Sigmoid colon (tissue), 7 donors: ENCODE results near the gene CNTNAP4. TPM values are rescaled to one million over a fixed set of nuclear protein-coding genes. Genes with fewer than 3 reads are reported as not detected.

Experiments used
- DNase-seq: peaks from one replicate; pipeline ENCODE4 v3.0.0-alpha.2; 2019
- H3K27ac ChIP-seq, 4 donors: fragments of 200-600 bp; sonication (generic); one replicate each; pipeline ENCODE4 v1.5.1; 2016 to 2019; ENCODE audit warnings: mild to moderate bottlenecking in 1 of 4
- H3K27me3 ChIP-seq, 3 donors: fragments of 200-600 bp; sonication (generic); one replicate each; pipeline ENCODE4 v1.5.1; 2019; ENCODE audit warnings: mild to moderate bottlenecking in 1 of 3
- H3K36me3 ChIP-seq, 4 donors: fragments of 200-600 bp; sonication (generic); one replicate each; pipeline ENCODE4 v1.5.1; 2016 to 2019
- H3K4me1 ChIP-seq, 4 donors: fragments of 200-600 bp; sonication (generic); one replicate each; pipeline ENCODE4 v1.5.1; 2017 to 2019
- H3K4me3 ChIP-seq, 4 donors: fragments of 200-600 bp; sonication (generic); one replicate each; pipeline ENCODE4 v1.5.1; 2017 to 2019; ENCODE audit warnings: mild to moderate bottlenecking in 2 of 4, moderate library complexity in 1 of 4
- H3K9me3 ChIP-seq, 4 donors: fragments of 200-600 bp in 3 of 4; sonication (generic) in 3 of 4; one replicate each; pipeline versions ENCODE4 v1.5.1 to v1.6.1; 2013 to 2019
- CTCF ChIP-seq, 4 experiments: fragments of 450-650 bp in 3 of 4; fragments of 200-600 bp in 1 of 4; IDR thresholded peaks; one replicate each; pipeline ENCODE4 v1.5.1; 2016 to 2019; ENCODE audit warnings: antibody characterized with exemption in 4 of 4, mild to moderate bottlenecking in 3 of 4, moderate library complexity in 2 of 4
- EP300 ChIP-seq, 4 donors: sonication (generic); formaldehyde crosslinking; IDR thresholded peaks; one replicate each; pipeline ENCODE4 v1.6.1; 2017; ENCODE audit warnings: antibody characterized with exemption in 4 of 4
- POLR2A ChIP-seq, 2 donors: fragments of 450-650 bp; IDR thresholded peaks; one replicate each; pipeline ENCODE4 v1.6.1; 2016; ENCODE audit warnings: antibody characterized with exemption in 2 of 2, mild to moderate bottlenecking in 2 of 2, moderate library complexity in 2 of 2
- POLR2AphosphoS5 ChIP-seq, 4 donors: sonication (generic); formaldehyde crosslinking; IDR thresholded peaks; one replicate each; pipeline ENCODE4 v1.6.1; 2017; ENCODE audit warnings: antibody characterized with exemption in 4 of 4
- WGBS, 2 donors: extraction: QIAGEN DNeasy Blood & Tissue Kit; methylation state at CpG; one replicate each; pipeline ENCODE4 v1.1.7; 2013; 5-methylcytosine and 5-hydroxymethylcytosine counted together
- intact Hi-C: fragments of 100-400 bp; cut with DNase I; formaldehyde crosslinking; loops from one replicate; pipeline ENCODE4 v1.15.1; 2023
- polyA plus RNA-seq, 3 donors: library from polyadenylated mRNA; stranded (reverse); fragments of 200-250 nt; gene quantifications; one replicate each; pipeline ENCODE4 v1.2.3, GENCODE V29; 2013
- small RNA-seq, 3 donors: library from RNA; depleted of rRNA; stranded (forward); fragments of <200 nt; gene quantifications; one replicate each; pipeline ENCODE3, GENCODE V24; 2016
- total RNA-seq, 4 donors: library from RNA; depleted of rRNA; stranded (reverse); fragments of >200 nt; gene quantifications; one replicate each; pipeline ENCODE4 v1.1.0, GENCODE V29; 2016
- donor health status: healthy with polysubstance abuse.
- donor health status: Bipolar disorder and iron deficiency.
- donor health status: healthy.

Gene CNTNAP4
- total and polyA plus RNA-seq, 7 donors, result under 0.01 to 1.4 (median 0.22) TPM; not detected in 1

DNA sequence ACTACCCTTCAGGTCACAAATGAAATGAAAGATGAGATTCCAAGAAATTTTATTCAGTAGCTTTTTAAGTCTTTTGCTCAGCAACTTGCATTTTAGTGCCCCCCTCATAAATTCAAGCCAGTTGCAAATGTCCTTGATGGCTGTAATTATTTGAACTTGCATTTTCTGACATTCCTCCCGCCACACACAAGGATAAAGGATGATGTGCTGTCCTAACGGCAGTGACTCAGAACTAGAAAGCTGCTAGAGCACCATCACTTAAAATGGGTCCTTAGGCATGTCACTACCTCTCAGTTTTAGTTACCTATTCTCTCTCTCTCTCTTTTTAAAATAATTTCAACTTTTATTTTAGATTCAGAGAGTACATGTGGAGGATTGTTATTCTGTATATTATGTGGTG lies 306.7 kb downstream of the CNTNAP4 start:
- Histone ChIP-seq H3K27me3 (no peaks in the 10 kb centered on the region), H3K9me3 (no peaks in the 10 kb centered on the region), H3K27ac (no peak overlapping the region), H3K4me3 (no peak overlapping the region), H3K36me3 (no peaks in the 10 kb centered on the region), H3K4me1 (no peaks in the 10 kb centered on the region)
- 80 to 83% methylated on average over 2 of the region's 2 CpGs for WGBS, 2 donors
- DNase-seq, result no peak
- TF ChIP-seq POLR2A (IDR thresholded peaks at IDR 0.05) (no peak), CTCF (IDR thresholded peaks at IDR 0.05) (no peak), EP300 (IDR thresholded peaks at IDR 0.05) (no peak), POLR2AphosphoS5 (IDR thresholded peaks at IDR 0.05) (no peak)
- intact Hi-C loops, result no loop called here

GRCh38 chr16:76598498-76598897 lies 321.3 kb downstream of the CNTNAP4 start:
- no peaks in the 10 kb centered on the region for H3K4me1 ChIP-seq
- intact Hi-C loops, result no loop called here
- H3K27me3 ChIP-seq, result no peaks in the 10 kb centered on the region
- no peaks in the 10 kb centered on the region for H3K36me3 ChIP-seq
- no peak for DNase-seq
- no peaks in the 10 kb centered on the region for H3K9me3 ChIP-seq
- TF ChIP-seq EP300 (IDR thresholded peaks at IDR 0.05) (no peak), POLR2A (IDR thresholded peaks at IDR 0.05) (no peak), POLR2AphosphoS5 (IDR thresholded peaks at IDR 0.05) (no peak), CTCF (IDR thresholded peaks at IDR 0.05) (no peak)
- WGBS, 2 donors, result 69 to 87% methylated on average over 7 of the region's 7 CpGs
- no peak overlapping the region for H3K4me3 ChIP-seq
- no peak overlapping the region for H3K27ac ChIP-seq

DNA sequence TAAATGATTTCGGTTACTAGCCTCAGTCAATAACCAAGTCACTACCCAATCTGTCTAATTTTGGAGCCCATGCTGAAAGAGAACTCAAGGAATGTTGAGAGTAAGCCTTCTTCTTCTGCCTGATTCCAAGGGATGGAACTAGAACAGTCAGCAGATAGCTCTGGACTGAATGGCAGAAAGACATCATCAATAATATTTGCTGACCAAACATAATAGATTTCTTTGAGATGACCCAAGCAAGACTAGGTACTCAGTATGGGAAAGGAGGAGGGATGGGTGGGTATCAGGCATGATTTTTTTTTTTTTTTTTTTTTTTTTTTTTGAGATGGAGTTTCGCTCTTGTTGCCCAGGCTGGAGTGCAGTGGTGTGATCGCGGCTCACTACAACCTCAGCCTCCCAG lies 330.1 kb downstream of the CNTNAP4 start:
- H3K4me3 ChIP-seq, result no peak overlapping the region
- DNase-seq, result no peak
- intact Hi-C loops, result no loop called here
- H3K36me3 ChIP-seq, result no peaks in the 10 kb centered on the region
- 95 to 97% methylated on average over 4 of the region's 4 CpGs for WGBS, 2 donors
- H3K27me3 ChIP-seq, result no peaks in the 10 kb centered on the region
- TF ChIP-seq EP300 (IDR thresholded peaks at IDR 0.05) (no peak), POLR2AphosphoS5 (IDR thresholded peaks at IDR 0.05) (no peak), CTCF (IDR thresholded peaks at IDR 0.05) (no peak), POLR2A (IDR thresholded peaks at IDR 0.05) (no peak)
- no peak overlapping the region for H3K27ac ChIP-seq
- H3K4me1 ChIP-seq, result no peaks in the 10 kb centered on the region
- no peaks in the 10 kb centered on the region for H3K9me3 ChIP-seq

Small RNA genes within 50 kb of the gene (small RNA-seq; reads per million reads assigned to genes)
- 0 reads per million in 3 donors for gene RF00133
- gene RN7SKP233, result 0 reads per million in 3 donors
